HG03575 (cell line): Measurements from ENCODE around the gene MAN1A1.

Experiments
- ATAC-seq: cut with Tn5 transposase; IDR thresholded peaks from one replicate; pipeline ENCODE4 v1.9.1; 2021; ENCODE audit not compliant: unreplicated experiment, insufficient number of reproducible peaks, low FRiP score; ENCODE audit errors: extremely low read depth

Gene MAN1A1

GRCh38 chr6:119218548-119218947 is 131.0 kb downstream of the MAN1A1 start:
- no peak for ATAC-seq

- no peak for ATAC-seq
These were observed 133.5 kb downstream of the MAN1A1 start for GRCh38 chr6:119215885-119216590.

GRCh38 chr6:119215309-119215708 is 134.3 kb downstream of the MAN1A1 start:
- ATAC-seq = no peak

- ATAC-seq = no peak
These were observed 139.0 kb downstream of the MAN1A1 start for GRCh38 chr6:119210596-119210995.

GRCh38 chr6:119209452-119210205 is 139.9 kb downstream of the MAN1A1 start:
- no peak for ATAC-seq

GRCh38 chr6:119207971-119208725 is 141.4 kb downstream of the MAN1A1 start:
- no peak for ATAC-seq

GRCh38 chr6:119207327-119207726 is 142.2 kb downstream of the MAN1A1 start:
- no peak for ATAC-seq

- ATAC-seq = peak; percentile 65
These were observed 143.5 kb downstream of the MAN1A1 start for GRCh38 chr6:119205911-119206618.

- no peak for ATAC-seq
These were observed 144.8 kb downstream of the MAN1A1 start for GRCh38 chr6:119204719-119205118.

- ATAC-seq = no peak
These were observed 148.1 kb downstream of the MAN1A1 start for GRCh38 chr6:119201480-119201879.

- ATAC-seq = no peak
These were observed 148.9 kb downstream of the MAN1A1 start for GRCh38 chr6:119200512-119201175.

- no peak for ATAC-seq
These were observed 152.3 kb downstream of the MAN1A1 start for GRCh38 chr6:119197271-119197670.

- no peak for ATAC-seq
These were observed 152.8 kb downstream of the MAN1A1 start for GRCh38 chr6:119196715-119197114.

GRCh38 chr6:119195848-119196247 is 153.7 kb downstream of the MAN1A1 start:
- no peak for ATAC-seq

GRCh38 chr6:119195204-119195603 is 154.4 kb downstream of the MAN1A1 start:
- ATAC-seq = no peak

- ATAC-seq = no peak
These were observed 155.9 kb downstream of the MAN1A1 start for GRCh38 chr6:119193707-119194106.

- ATAC-seq = no peak
These were observed 157.4 kb downstream of the MAN1A1 start for GRCh38 chr6:119192200-119192599.

- no peak for ATAC-seq
These were observed 159.4 kb downstream of the MAN1A1 start for GRCh38 chr6:119190176-119190575.

GRCh38 chr6:119189498-119189897 is 160.1 kb downstream of the MAN1A1 start:
- ATAC-seq = no peak
